T-helper 2 cell treated with Interferon-gamma antibody and Interleukin-4, amounts not matched to agents 5 μg/mL and 100 μg/mL, for 36 hours (primary cell): Measurements from ENCODE around the gene AK8.
A peak's percentile ranks its signal among the peaks of the same experiment; 100 is the strongest.
"Not testable (repeated sequence)": the region's sequence is repeated elsewhere in the genome, so short reads cannot be mapped to it uniquely, and the experiment has no call there.

Source experiments
- DNase-seq: peaks from one replicate; pipeline ENCODE4 v3.0.0; 2021; ENCODE audit warnings: low spot score
- H3K27ac Mint-ChIP-seq: one replicate; pipeline ENCODE4 v1.8.0; 2021; ENCODE audit warnings: mild to moderate bottlenecking, mixed read lengths
- H3K27me3 Mint-ChIP-seq: one replicate; pipeline ENCODE4 v1.8.0; 2021; ENCODE audit warnings: low read depth, mixed read lengths
- H3K36me3 Mint-ChIP-seq: one replicate; pipeline ENCODE4 v1.8.0; 2021; ENCODE audit warnings: low read depth, mixed read lengths
- H3K4me1 Mint-ChIP-seq: one replicate; pipeline ENCODE4 v1.8.0; 2021; ENCODE audit warnings: low read depth, mixed read lengths
- H3K4me3 Mint-ChIP-seq: one replicate; pipeline ENCODE4 v1.8.0; 2022; ENCODE audit warnings: mild to moderate bottlenecking, moderate library complexity, mixed read lengths
- H3K9me3 Mint-ChIP-seq: one replicate; pipeline ENCODE4 v1.8.0; 2021; ENCODE audit warnings: mixed read lengths

The AK8 gene

DNA sequence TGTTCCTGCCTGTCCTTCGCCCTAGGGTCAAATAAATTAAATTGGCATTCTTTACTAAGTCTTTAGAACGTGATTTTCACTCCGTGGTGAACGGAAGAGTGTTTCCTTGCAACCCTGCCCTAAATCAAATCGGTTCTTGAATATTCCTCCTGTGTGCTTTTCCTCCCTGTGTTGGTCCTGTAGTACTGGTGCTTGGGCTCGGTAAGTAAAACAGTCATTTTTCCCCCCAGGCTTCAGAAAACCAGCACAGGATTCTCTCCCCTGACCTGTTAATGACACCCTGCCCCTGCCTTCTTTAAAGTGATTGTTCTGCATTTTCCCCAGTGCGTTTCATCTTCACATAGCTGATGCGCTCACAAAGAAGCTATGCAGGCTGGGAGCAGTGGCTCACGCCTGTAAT, 96.0 kb downstream of the AK8 start:
- H3K36me3 Mint-ChIP-seq = no peaks in the 10 kb centered on the region
- DNase-seq = no peak
- H3K27me3 Mint-ChIP-seq = peaks cover 28% of the 10 kb centered on the region
- no peak overlapping the region for H3K4me3 Mint-ChIP-seq
- H3K4me1 Mint-ChIP-seq = peaks cover 13% of the 10 kb centered on the region
- no peak overlapping the region for H3K27ac Mint-ChIP-seq
- no peaks in the 10 kb centered on the region for H3K9me3 Mint-ChIP-seq

DNA sequence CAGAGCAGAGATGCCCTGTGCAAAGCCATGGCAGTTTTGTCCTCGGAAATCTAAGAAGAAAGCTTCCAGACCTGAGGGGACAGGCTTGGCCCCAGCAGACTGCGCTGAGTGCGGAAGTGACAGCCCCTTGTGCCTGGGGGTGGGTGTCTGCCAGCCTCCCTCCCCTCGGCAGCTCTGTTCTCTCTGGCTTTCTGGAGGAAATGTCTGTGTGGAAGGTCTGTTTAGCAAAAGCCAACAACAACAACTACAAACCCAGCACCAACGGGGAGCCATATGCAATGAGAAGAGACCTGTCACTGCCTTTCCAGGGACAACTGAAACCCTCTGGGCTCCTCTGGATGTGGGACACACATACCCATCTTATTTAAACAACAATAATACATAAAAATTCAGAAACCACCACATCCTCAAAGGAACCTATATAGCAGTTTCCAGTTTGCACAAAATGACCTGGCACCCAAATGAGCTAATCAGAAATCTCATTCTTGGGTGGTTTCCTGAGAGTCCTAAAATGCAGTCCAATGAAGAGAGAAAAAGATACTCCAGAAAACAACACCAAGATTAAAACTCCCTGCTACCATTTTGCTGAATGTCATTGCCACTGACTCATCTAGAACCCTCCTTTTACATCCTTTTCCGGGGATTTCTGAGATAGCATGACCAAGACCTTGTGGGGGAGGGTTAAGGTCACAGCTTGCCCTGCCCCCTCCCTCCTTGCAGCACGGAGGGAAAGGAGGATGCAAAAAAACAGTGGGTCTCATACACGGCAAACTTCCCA, 97.7 kb downstream of the AK8 start:
- H3K27ac Mint-ChIP-seq = peak overlapping the region; percentile 51
- peak; percentile 36 for DNase-seq
- H3K27me3 Mint-ChIP-seq = peaks cover 16% of the 10 kb centered on the region
- H3K4me3 Mint-ChIP-seq = peak overlapping the region; percentile 11
- H3K4me1 Mint-ChIP-seq = peaks cover 13% of the 10 kb centered on the region
- no peaks in the 10 kb centered on the region for H3K36me3 Mint-ChIP-seq
- H3K9me3 Mint-ChIP-seq = no peaks in the 10 kb centered on the region

GRCh38 chr9:132776891-132777290, 101.2 kb downstream of the AK8 start:
- Mint-ChIP-seq H3K4me3 (no peak overlapping the region), H3K36me3 (peaks cover 8% of the 10 kb centered on the region), H3K9me3 (peaks cover 7% of the 10 kb centered on the region), H3K27me3 (no peaks in the 10 kb centered on the region), H3K4me1 (peaks cover 27% of the 10 kb centered on the region), H3K27ac (no peak overlapping the region)
- no peak for DNase-seq

- Mint-ChIP-seq H3K9me3 (peaks cover 12% of the 10 kb centered on the region), H3K4me1 (peaks cover 27% of the 10 kb centered on the region), H3K27ac (no peak overlapping the region), H3K36me3 (peaks cover 14% of the 10 kb centered on the region), H3K27me3 (no peaks in the 10 kb centered on the region), H3K4me3 (no peak overlapping the region)
- DNase-seq = no peak
Measured at GRCh38 chr9:132776268-132776667, 101.8 kb downstream of the AK8 start.

- H3K4me3 Mint-ChIP-seq = no peak overlapping the region
- H3K36me3 Mint-ChIP-seq = peaks cover 15% of the 10 kb centered on the region
- peaks cover 23% of the 10 kb centered on the region for H3K4me1 Mint-ChIP-seq
- no peak for DNase-seq
- H3K27ac Mint-ChIP-seq = no peak overlapping the region
- no peaks in the 10 kb centered on the region for H3K27me3 Mint-ChIP-seq
- H3K9me3 Mint-ChIP-seq = peaks cover 12% of the 10 kb centered on the region
Measured at GRCh38 chr9:132775720-132776119, 102.4 kb downstream of the AK8 start.

DNA sequence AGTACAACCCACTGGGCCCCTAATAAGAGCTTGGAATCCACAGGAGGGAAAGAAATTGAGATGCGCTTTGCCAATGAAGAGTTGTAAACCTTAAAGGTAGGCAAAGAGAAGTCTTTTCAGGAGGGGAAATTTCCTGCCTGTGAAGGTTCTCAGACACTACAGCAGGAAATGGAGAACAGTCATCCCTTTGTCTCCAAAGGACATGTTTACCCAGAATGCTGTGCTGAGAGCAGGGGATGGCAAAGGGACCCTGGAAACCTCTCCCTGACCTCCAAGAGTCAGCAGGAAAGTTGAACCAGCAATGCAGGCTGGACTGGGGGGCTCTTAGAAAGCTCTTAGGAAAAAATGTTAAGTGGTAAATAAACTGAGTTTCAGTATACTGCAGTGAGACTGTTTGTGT, 103.2 kb downstream of the AK8 start:
- peaks cover 14% of the 10 kb centered on the region for H3K4me1 Mint-ChIP-seq

DNA sequence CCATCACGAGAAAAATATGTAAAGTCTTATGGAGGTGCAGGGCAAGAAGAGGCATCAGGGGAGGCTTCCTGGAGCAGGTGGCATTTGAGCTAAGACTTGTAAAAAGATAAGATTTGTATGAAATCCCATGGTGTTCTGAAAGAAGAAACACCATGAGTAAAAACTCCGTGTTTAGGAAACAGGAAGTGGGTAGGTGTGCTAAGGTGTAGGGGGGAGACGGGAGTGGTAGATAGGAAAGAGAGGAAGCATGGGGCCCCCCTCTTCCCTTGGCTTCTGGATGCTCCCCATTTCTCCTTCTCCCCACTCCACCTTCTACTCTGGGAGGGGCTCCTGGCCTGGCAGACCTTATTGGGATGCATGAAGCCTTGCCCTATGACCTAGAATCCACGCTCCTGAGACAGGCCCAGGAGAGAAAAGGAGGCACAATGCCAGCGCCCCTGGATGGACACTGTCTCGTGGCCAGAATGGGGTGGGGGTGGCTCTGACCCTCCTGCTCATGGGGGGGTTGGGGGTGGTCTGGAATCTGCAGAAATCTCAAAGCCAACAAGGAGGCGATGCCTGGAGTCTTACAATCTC, 104.2 kb downstream of the AK8 start:
- Mint-ChIP-seq H3K27ac (no peak overlapping the region), H3K36me3 (peaks cover 15% of the 10 kb centered on the region), H3K4me1 (peaks cover 16% of the 10 kb centered on the region), H3K27me3 (no peaks in the 10 kb centered on the region), H3K4me3 (no peak overlapping the region), H3K9me3 (peaks cover 12% of the 10 kb centered on the region)
- DNase-seq = no peak

More for the DNA sequence above, 103.2 kb downstream of the AK8 start:
- Mint-ChIP-seq H3K9me3 (peaks cover 12% of the 10 kb centered on the region), H3K4me3 (no peak overlapping the region), H3K27me3 (no peaks in the 10 kb centered on the region), H3K27ac (no peak overlapping the region), H3K36me3 (peaks cover 15% of the 10 kb centered on the region)
- DNase-seq = no peak

- DNase-seq = no peak
- H3K27ac Mint-ChIP-seq = peak overlapping the region; percentile 1
- H3K4me1 Mint-ChIP-seq = peaks cover 21% of the 10 kb centered on the region
- H3K36me3 Mint-ChIP-seq = peaks cover 15% of the 10 kb centered on the region
- peaks cover 12% of the 10 kb centered on the region for H3K9me3 Mint-ChIP-seq
- no peaks in the 10 kb centered on the region for H3K27me3 Mint-ChIP-seq
- H3K4me3 Mint-ChIP-seq = no peak overlapping the region
Measured at GRCh38 chr9:132773093-132773492, 105.0 kb downstream of the AK8 start.

DNA sequence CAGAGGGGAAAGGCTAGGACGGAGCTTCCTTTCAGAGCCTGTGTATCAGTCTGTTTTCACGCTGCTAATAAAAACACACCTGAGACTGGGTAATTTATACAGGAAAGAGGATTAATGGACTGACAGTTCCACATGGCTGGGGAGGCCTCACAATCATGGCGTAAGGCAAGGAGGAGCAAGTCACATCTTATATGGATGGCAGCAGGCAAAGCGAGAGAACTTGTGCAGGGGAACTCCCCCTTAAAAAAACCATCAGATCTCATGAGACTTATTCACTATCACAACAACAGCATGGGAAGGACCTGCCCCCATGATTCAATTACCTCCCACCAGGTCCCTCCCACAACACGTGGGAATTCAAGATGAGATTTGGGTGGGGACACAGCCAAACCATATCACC, 106.3 kb downstream of the AK8 start:
- Mint-ChIP-seq H3K4me3 (peak overlapping the region; percentile 38), H3K36me3 (peaks cover 15% of the 10 kb centered on the region), H3K9me3 (peaks cover 12% of the 10 kb centered on the region), H3K4me1 (peaks cover 24% of the 10 kb centered on the region)
- H3K27me3 Mint-ChIP-seq, DNase-seq, H3K27ac Mint-ChIP-seq: not testable (repeated sequence)

DNA sequence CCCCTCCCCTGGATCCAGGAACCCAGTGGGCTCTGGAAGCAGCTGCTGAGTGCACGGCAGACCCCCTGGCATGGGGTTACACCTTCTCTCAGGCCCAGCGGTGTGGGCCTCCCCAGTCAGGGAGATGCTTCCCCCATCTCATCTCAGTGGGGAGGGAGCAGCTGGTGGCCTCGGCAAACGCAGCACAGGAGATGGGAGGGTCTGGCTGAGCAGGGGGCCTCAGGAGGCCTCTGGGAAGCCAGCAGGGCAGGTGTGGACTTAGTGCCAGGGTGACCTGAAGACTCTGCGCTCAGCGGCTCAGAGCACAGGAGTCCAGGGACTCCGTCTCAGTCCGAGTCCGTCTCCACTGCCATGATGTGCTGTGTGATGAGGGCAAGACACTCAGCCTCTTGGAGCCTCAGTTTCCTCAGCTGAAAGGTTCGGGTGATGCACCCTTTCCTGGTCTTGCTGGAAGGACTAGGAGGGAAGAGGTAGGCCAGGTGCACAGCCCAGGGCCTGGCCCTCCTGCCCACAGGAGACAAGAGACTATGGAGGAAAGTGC, 107.2 kb downstream of the AK8 start:
- H3K36me3 Mint-ChIP-seq = peaks cover 15% of the 10 kb centered on the region
- peak overlapping the region; percentile 99 for H3K4me3 Mint-ChIP-seq
- no peak overlapping the region for H3K27ac Mint-ChIP-seq
- peaks cover 12% of the 10 kb centered on the region for H3K9me3 Mint-ChIP-seq
- DNase-seq = no peak
- H3K4me1 Mint-ChIP-seq = peaks cover 24% of the 10 kb centered on the region
- peaks cover 8% of the 10 kb centered on the region for H3K27me3 Mint-ChIP-seq

DNA sequence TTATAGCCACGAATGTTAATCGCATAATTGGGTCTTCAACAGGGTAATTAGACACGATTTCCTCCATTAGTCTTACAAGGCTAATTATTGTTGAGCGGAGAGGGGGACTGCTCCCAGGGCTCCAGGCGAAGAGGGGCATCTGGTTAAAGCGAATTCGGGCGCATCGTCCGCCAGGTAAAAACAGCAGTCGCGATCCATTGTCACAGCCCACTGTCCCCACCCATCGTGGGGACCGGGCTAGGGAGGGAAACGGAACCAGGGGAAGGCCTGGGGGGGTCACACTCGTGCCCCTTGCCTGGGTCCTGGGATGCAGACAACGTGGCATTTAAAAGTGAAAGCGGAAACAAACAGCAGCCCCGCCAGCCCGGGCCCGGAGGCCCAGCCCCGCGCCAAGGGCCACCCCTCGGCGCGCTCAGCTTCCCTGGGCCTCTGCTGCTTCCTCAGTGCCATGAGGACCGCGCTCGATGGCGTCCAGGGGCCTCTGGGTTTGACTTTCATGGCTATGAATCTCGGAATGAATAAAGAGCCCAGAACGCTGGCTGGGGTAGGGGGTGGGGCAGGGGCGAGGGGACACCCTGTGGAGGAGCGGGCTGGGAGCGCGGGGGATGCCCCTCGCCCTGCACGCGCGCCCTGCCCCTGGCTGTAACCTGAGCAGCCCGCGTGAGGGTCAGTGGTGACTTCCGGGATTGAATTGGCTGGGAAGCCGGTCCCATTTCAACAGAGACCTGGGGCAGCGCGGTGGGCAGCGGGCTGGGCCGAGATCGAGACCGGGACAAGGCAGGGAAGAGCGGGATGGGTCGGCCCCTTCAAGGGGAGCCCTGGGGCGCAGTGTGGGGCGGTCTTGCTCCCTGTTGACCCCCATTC, 107.9 kb downstream of the AK8 start:
- Mint-ChIP-seq H3K4me3 (peak overlapping the region; percentile 99), H3K36me3 (peaks cover 15% of the 10 kb centered on the region), H3K27ac (peak overlapping the region; percentile 99), H3K27me3 (peaks cover 11% of the 10 kb centered on the region), H3K9me3 (peaks cover 12% of the 10 kb centered on the region), H3K4me1 (peaks cover 24% of the 10 kb centered on the region)
- DNase-seq = peak; percentile 61

- H3K9me3 Mint-ChIP-seq = peaks cover 12% of the 10 kb centered on the region
- peaks cover 14% of the 10 kb centered on the region for H3K27me3 Mint-ChIP-seq
- H3K4me3 Mint-ChIP-seq = peak overlapping the region; percentile 99
- H3K27ac Mint-ChIP-seq = peak overlapping the region; percentile 99
- peaks cover 23% of the 10 kb centered on the region for H3K4me1 Mint-ChIP-seq
- H3K36me3 Mint-ChIP-seq = peaks cover 15% of the 10 kb centered on the region
- peak; percentile 34 for DNase-seq
Measured at GRCh38 chr9:132768932-132769905, 108.9 kb downstream of the AK8 start.

GRCh38 chr9:132763574-132763973, 114.5 kb downstream of the AK8 start:
- H3K9me3 Mint-ChIP-seq = no peaks in the 10 kb centered on the region
- H3K4me3 Mint-ChIP-seq = no peak overlapping the region
- no peaks in the 10 kb centered on the region for H3K36me3 Mint-ChIP-seq
- peaks cover 5% of the 10 kb centered on the region for H3K4me1 Mint-ChIP-seq
- peaks cover 46% of the 10 kb centered on the region for H3K27me3 Mint-ChIP-seq
- DNase-seq = no peak
- no peak overlapping the region for H3K27ac Mint-ChIP-seq
